Sigmoid colon (tissue), 7 donors: ENCODE measurements around the gene ZNF483. TPM values are rescaled to one million over a fixed set of nuclear protein-coding genes. Genes with fewer than 3 reads are reported as not detected.

Experiments used
- DNase-seq: peaks from one replicate; pipeline ENCODE4 v3.0.0-alpha.2; 2019
- H3K27ac ChIP-seq, 4 donors: fragments of 200-600 bp; sonication (generic); one replicate each; pipeline ENCODE4 v1.5.1; 2016 to 2019; ENCODE audit warnings: mild to moderate bottlenecking in 1 of 4
- H3K27me3 ChIP-seq, 3 donors: fragments of 200-600 bp; sonication (generic); one replicate each; pipeline ENCODE4 v1.5.1; 2019; ENCODE audit warnings: mild to moderate bottlenecking in 1 of 3
- H3K36me3 ChIP-seq, 4 donors: fragments of 200-600 bp; sonication (generic); one replicate each; pipeline ENCODE4 v1.5.1; 2016 to 2019
- H3K4me1 ChIP-seq, 4 donors: fragments of 200-600 bp; sonication (generic); one replicate each; pipeline ENCODE4 v1.5.1; 2017 to 2019
- H3K4me3 ChIP-seq, 4 donors: fragments of 200-600 bp; sonication (generic); one replicate each; pipeline ENCODE4 v1.5.1; 2017 to 2019; ENCODE audit warnings: mild to moderate bottlenecking in 2 of 4, moderate library complexity in 1 of 4
- H3K9me3 ChIP-seq, 4 donors: fragments of 200-600 bp in 3 of 4; sonication (generic) in 3 of 4; one replicate each; pipeline versions ENCODE4 v1.5.1 to v1.6.1; 2013 to 2019
- CTCF ChIP-seq, 4 experiments: fragments of 450-650 bp in 3 of 4; fragments of 200-600 bp in 1 of 4; IDR thresholded peaks; one replicate each; pipeline ENCODE4 v1.5.1; 2016 to 2019; ENCODE audit warnings: antibody characterized with exemption in 4 of 4, mild to moderate bottlenecking in 3 of 4, moderate library complexity in 2 of 4
- EP300 ChIP-seq, 4 donors: sonication (generic); formaldehyde crosslinking; IDR thresholded peaks; one replicate each; pipeline ENCODE4 v1.6.1; 2017; ENCODE audit warnings: antibody characterized with exemption in 4 of 4
- POLR2A ChIP-seq, 2 donors: fragments of 450-650 bp; IDR thresholded peaks; one replicate each; pipeline ENCODE4 v1.6.1; 2016; ENCODE audit warnings: antibody characterized with exemption in 2 of 2, mild to moderate bottlenecking in 2 of 2, moderate library complexity in 2 of 2
- POLR2AphosphoS5 ChIP-seq, 4 donors: sonication (generic); formaldehyde crosslinking; IDR thresholded peaks; one replicate each; pipeline ENCODE4 v1.6.1; 2017; ENCODE audit warnings: antibody characterized with exemption in 4 of 4
- WGBS, 2 donors: extraction: QIAGEN DNeasy Blood & Tissue Kit; methylation state at CpG; one replicate each; pipeline ENCODE4 v1.1.7; 2013; 5-methylcytosine and 5-hydroxymethylcytosine counted together
- intact Hi-C: fragments of 100-400 bp; cut with DNase I; formaldehyde crosslinking; loops from one replicate; pipeline ENCODE4 v1.15.1; 2023
- polyA plus RNA-seq, 3 donors: library from polyadenylated mRNA; stranded (reverse); fragments of 200-250 nt; gene quantifications; one replicate each; pipeline ENCODE4 v1.2.3, GENCODE V29; 2013
- total RNA-seq, 4 donors: library from RNA; depleted of rRNA; stranded (reverse); fragments of >200 nt; gene quantifications; one replicate each; pipeline ENCODE4 v1.1.0, GENCODE V29; 2016
- donor health status: healthy with polysubstance abuse.
- donor health status: Bipolar disorder and iron deficiency.
- donor health status: healthy.

The ZNF483 gene
- total and polyA plus RNA-seq, 7 donors, result 0.23 to 22.7 (median 20.0) TPM; not detected in 1

GRCh38 chr9:111604054-111604615 lies 79.2 kb downstream of the ZNF483 start:
- intact Hi-C loops, result no loop called here
- H3K27ac ChIP-seq, result no peak overlapping the region

GRCh38 chr9:111605041-111605559 lies 80.1 kb downstream of the ZNF483 start:
- 69 to 88% methylated on average over 9 of the region's 9 CpGs for WGBS, 2 donors
- TF ChIP-seq EP300 (IDR thresholded peaks at IDR 0.05) (no peak), POLR2AphosphoS5 (IDR thresholded peaks at IDR 0.05) (no peak), CTCF (IDR thresholded peaks at IDR 0.05) (no peak), POLR2A (IDR thresholded peaks at IDR 0.05) (no peak)
- intact Hi-C loops, result no loop called here
- no peak overlapping the region for H3K27ac ChIP-seq
- H3K27me3 ChIP-seq, result no peaks in the 10 kb centered on the region
- no peak overlapping the region for H3K4me3 ChIP-seq
- H3K9me3 ChIP-seq, result no peaks in the 10 kb centered on the region
- DNase-seq, result no peak
- H3K36me3 ChIP-seq, result no peaks in the 10 kb centered on the region
- peaks cover 0 to under 1% (median under 1%) of the 10 kb centered on the region in 4 donors for H3K4me1 ChIP-seq

More at GRCh38 chr9:111604054-111604615, 79.2 kb downstream of the ZNF483 start:
- Histone ChIP-seq H3K4me3 (no peak overlapping the region), H3K27me3 (no peaks in the 10 kb centered on the region), H3K9me3 (no peaks in the 10 kb centered on the region), H3K36me3 (no peaks in the 10 kb centered on the region), H3K4me1 (peaks cover 0 to 5% (median 2%) of the 10 kb centered on the region in 4 donors)
- no peak for DNase-seq
- 90 to 91% methylated on average over 16 of the region's 16 CpGs for WGBS, 2 donors
- TF ChIP-seq POLR2A (IDR thresholded peaks at IDR 0.05) (no peak), EP300 (IDR thresholded peaks at IDR 0.05) (no peak), POLR2AphosphoS5 (IDR thresholded peaks at IDR 0.05) (no peak), CTCF (IDR thresholded peaks at IDR 0.05) (no peak)

GRCh38 chr9:111610149-111610548 lies 85.2 kb downstream of the ZNF483 start:
- WGBS, 2 donors, result 45 to 62% methylated on average over 5 of the region's 5 CpGs
- no peaks in the 10 kb centered on the region for H3K4me1 ChIP-seq
- H3K27ac ChIP-seq, result no peak overlapping the region
- no peaks in the 10 kb centered on the region for H3K27me3 ChIP-seq
- TF ChIP-seq EP300 (IDR thresholded peaks at IDR 0.05) (no peak), CTCF (IDR thresholded peaks at IDR 0.05) (no peak), POLR2A (IDR thresholded peaks at IDR 0.05) (no peak), POLR2AphosphoS5 (IDR thresholded peaks at IDR 0.05) (no peak)
- H3K9me3 ChIP-seq, result no peaks in the 10 kb centered on the region
- H3K36me3 ChIP-seq, result no peaks in the 10 kb centered on the region
- no peak overlapping the region for H3K4me3 ChIP-seq
- intact Hi-C loops, result no loop called here
- DNase-seq, result no peak

GRCh38 chr9:111610845-111611244 lies 85.9 kb downstream of the ZNF483 start:
- Histone ChIP-seq H3K27me3 (no peaks in the 10 kb centered on the region), H3K9me3 (no peaks in the 10 kb centered on the region), H3K36me3 (no peaks in the 10 kb centered on the region), H3K4me3 (no peak overlapping the region), H3K4me1 (no peaks in the 10 kb centered on the region), H3K27ac (no peak overlapping the region)
- intact Hi-C loops, result no loop called here
- TF ChIP-seq EP300 (IDR thresholded peaks at IDR 0.05), result no peak
- TF ChIP-seq CTCF (IDR thresholded peaks at IDR 0.05), result no peak
- no peak for TF ChIP-seq POLR2A (IDR thresholded peaks at IDR 0.05)
- TF ChIP-seq POLR2AphosphoS5 (IDR thresholded peaks at IDR 0.05), result no peak
- 17 to 64% methylated on average over 7 of the region's 7 CpGs for WGBS, 2 donors
- DNase-seq, result no peak
